K562 (cell line): Measurements from ENCODE around the gene HNRNPLL. TPM values are rescaled to one million over a fixed set of nuclear protein-coding genes. Genes with fewer than 3 reads are reported as not detected.

ENCODE experiments used
- L3MBTL2 ChIP-seq: fragments of 450-650 bp; IDR thresholded peaks from 2 replicates; pipeline ENCODE4 v1.6.1; 2016; ENCODE audit warnings: mild to moderate bottlenecking, moderate library complexity
- MYC ChIP-seq, 2 experiments: fragments of 250-450 bp in 1 of 2; sonication (Bioruptor Pico) in 1 of 2; IDR thresholded peaks; 2 replicates each; pipeline versions ENCODE4 v1.5.1 to v1.6.1; 2012 to 2021; ENCODE audit warnings: low read depth in 2 of 2, borderline replicate concordance in 1 of 2, improper control_type of control experiment in 1 of 2, low read length in 1 of 2, mild to moderate bottlenecking in 1 of 2, moderate library complexity in 1 of 2
- NFATC3 ChIP-seq: fragments of 450-650 bp; IDR thresholded peaks from 2 replicates; pipeline ENCODE4 v1.6.1; 2017; ENCODE audit warnings: mild to moderate bottlenecking
- NFE2L1 ChIP-seq: fragments of 450-650 bp; IDR thresholded peaks from 2 replicates; pipeline ENCODE4 v1.6.1; 2016; ENCODE audit warnings: missing genetic modification characterization, low read depth, mild to moderate bottlenecking, missing compliant biosample characterization, moderate library complexity, borderline replicate concordance
- NFRKB ChIP-seq: fragments of 450-650 bp; IDR thresholded peaks from 2 replicates; pipeline ENCODE4 v1.6.1; 2016; ENCODE audit warnings: low read depth
- NR4A1 ChIP-seq, 2 experiments: fragments of 250-450 bp in 1 of 2; fragments of 450-650 bp in 1 of 2; sonication (Bioruptor Pico) in 1 of 2; IDR thresholded peaks; 2 replicates each; pipeline versions ENCODE4 v1.4.0 to v1.6.1; 2016 to 2020; ENCODE audit warnings: mild to moderate bottlenecking in 2 of 2, missing compliant biosample characterization in 1 of 2, missing genetic modification characterization in 1 of 2, moderate library complexity in 1 of 2
- POLR2AphosphoS5 ChIP-seq: IDR thresholded peaks from 2 replicates; pipeline ENCODE4 v1.6.1; 2011; ENCODE audit warnings: mild to moderate bottlenecking, low read depth, low read length, moderate library complexity; ENCODE audit not compliant: control insufficient read depth, insufficient read depth
- RAD21 ChIP-seq, 2 experiments: fragments of 250-450 bp in 1 of 2; fragments of 450-650 bp in 1 of 2; sonication (Bioruptor Pico) in 1 of 2; formaldehyde crosslinking in 1 of 2; IDR thresholded peaks in 1 of 2; conservative IDR thresholded peaks in 1 of 2; 2 replicates each; pipeline versions ENCODE4 v1.4.0 to v1.8.0; 2020 to 2022; ENCODE audit warnings: mild to moderate bottlenecking in 2 of 2, moderate library complexity in 1 of 2
- SREBF1 ChIP-seq: fragments of 150-350 bp; IDR thresholded peaks from 2 replicates; pipeline ENCODE4 v1.6.1; 2014; ENCODE audit warnings: antibody characterized with exemption, low read depth, low read length, borderline replicate concordance
- ZNF584 ChIP-seq: fragments of 200-800 bp; sonication (Bioruptor generic); IDR thresholded peaks from 2 replicates; pipeline ENCODE4 v1.6.1; 2016; ENCODE audit warnings: low read depth, mild to moderate bottlenecking, missing genetic modification characterization, missing compliant biosample characterization
- ZNF696 ChIP-seq: fragments of 250-450 bp; sonication (Bioruptor Pico); conservative IDR thresholded peaks from 2 replicates; pipeline ENCODE4 v1.4.0; 2020; ENCODE audit warnings: mild to moderate bottlenecking, moderate library complexity
- polyA plus RNA-seq, 8 experiments: library from polyadenylated mRNA; depleted of rRNA in 4 of 8; stranded (reverse) in 5 of 8; unstranded in 3 of 8; fragments of >200 nt; fragmentation: Nextera tagmentation in 2 of 8; fragmentation: Illumina TruSeq in 1 of 8; extraction: Ambion mirVana in 2 of 8; extraction: Trizol in 1 of 8; gene quantifications; 2 replicates each; pipeline versions ENCODE4 v1.2.1 to v1.2.3, GENCODE V29; 2011 to 2014; ENCODE audit warnings: inconsistent platforms in 1 of 8, missing spikeins in 1 of 8
- total RNA-seq, 7 experiments: library from RNA; depleted of rRNA in 6 of 7; stranded (reverse); fragments of >200 nt in 6 of 7; fragmentation: Illumina TruSeq in 2 of 7; extraction: Trizol in 2 of 7; gene quantifications; 2 replicates each; pipeline versions ENCODE4 v1.2.1 to v1.2.3, GENCODE V29; 2011 to 2021; ENCODE audit warnings: low replicate concordance in 1 of 7
- TF ChIP-seq, protein P1 (sequence below), 2 experiments: fragments of 450-650 bp in 1 of 2; sonication (generic) in 1 of 2; formaldehyde crosslinking in 1 of 2; IDR thresholded peaks; 2 replicates each; pipeline versions ENCODE4 v1.7.1 to v1.9.0; 2016 to 2022; ENCODE audit warnings: inconsistent platforms in 1 of 2, mild to moderate bottlenecking in 1 of 2, missing genetic modification reagents in 1 of 2
- TF ChIP-seq, protein P2 (sequence below): sonication (generic); formaldehyde crosslinking; IDR thresholded peaks from 2 replicates; pipeline ENCODE4 v1.8.0; 2022; ENCODE audit warnings: mild to moderate bottlenecking, missing genetic modification reagents

HNRNPLL gene
- total and polyA plus RNA-seq, 9 of the 15 experiments (the other 6 are each of a cell fraction or from before 2014, with no cell fraction given) = 19.8 to 135 (median 57.8) TPM

DNA sequence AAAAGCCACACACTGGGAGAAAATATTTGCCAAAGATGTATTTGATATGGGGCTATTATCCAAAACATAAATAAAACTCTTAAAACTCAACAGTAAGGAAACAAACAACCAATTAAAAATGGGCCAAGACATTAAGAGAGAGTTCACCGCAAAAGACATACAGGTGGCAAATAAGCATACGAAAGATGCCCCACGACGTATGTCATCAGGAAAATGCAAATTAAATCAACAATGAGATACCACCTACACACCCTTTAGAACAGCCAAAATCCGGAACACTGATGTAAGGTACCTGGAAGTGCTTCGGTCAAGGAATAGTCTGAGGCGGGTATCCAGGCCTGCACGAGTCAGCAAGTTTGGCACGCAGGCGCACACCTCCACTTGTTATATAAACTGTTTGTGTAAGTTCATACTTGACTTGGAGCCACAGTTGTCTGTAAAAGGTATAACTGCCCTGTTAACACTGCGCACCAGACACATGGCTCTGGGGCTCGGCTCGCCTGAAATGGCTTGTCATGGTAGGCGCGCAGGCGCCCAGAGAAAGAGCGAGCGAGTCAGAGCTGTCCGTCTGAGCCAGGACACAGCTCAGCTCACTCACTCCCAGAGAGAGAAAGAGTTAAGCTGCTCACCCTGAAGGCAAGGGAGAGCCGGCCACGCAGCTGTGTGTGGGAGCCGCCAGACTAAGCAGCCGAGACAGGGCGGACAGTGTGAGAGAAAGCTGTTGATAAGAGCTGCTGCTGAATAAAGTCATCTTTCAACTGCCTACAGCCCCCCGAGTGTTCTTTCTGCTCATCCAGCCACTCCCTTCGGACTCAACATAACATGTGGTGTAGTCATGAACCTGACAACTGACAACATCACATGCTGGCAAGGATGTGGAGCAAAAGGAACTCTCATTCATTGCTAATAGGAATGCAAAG lies 87.3 kb downstream of the HNRNPLL start (continued):
- TF ChIP-seq MYC (IDR thresholded peaks at IDR 0.05; ENCODE audit: low read depth, low read length) = peak; percentile 65; the same call in 1 of the 2 replicates
- no peak for TF ChIP-seq MYC (CRISPR knock-in tag; IDR thresholded peaks at IDR 0.05; ENCODE audit: borderline replicate concordance, low read depth)
- no peak for TF ChIP-seq NR4A1 (CRISPR knock-in tag; IDR thresholded peaks at IDR 0.05)
- peak; percentile 69; the same call in 1 of the 2 replicates for TF ChIP-seq NR4A1 (tag; IDR thresholded peaks at IDR 0.05)
- TF ChIP-seq L3MBTL2 = peak; percentile 82
- peak; percentile 84; the same call in 1 of the 2 replicates for TF ChIP-seq NFRKB
- no peak for TF ChIP-seq SREBF1
- no peak for TF ChIP-seq ZNF696
- TF ChIP-seq ZNF584 (CRISPR knock-in tag) = peak; percentile 39; the same call in 1 of the 2 replicates
- peak; percentile 65; the same call in 1 of the 2 replicates for TF ChIP-seq NFATC3
- peak in 1 of 2 experiments; percentile 17; a peak in 2 of 4 replicates for TF ChIP-seq RAD21 (CRISPR knock-in tag; conservative IDR thresholded peaks at IDR 0.05 in 1 of 2, IDR thresholded peaks at IDR 0.05 in 1 of 2)
- TF ChIP-seq POLR2AphosphoS5 = peak; percentile 83
- TF ChIP-seq NFE2L1 (tag) = peak; percentile 96
- TF ChIP-seq, protein P1, sequence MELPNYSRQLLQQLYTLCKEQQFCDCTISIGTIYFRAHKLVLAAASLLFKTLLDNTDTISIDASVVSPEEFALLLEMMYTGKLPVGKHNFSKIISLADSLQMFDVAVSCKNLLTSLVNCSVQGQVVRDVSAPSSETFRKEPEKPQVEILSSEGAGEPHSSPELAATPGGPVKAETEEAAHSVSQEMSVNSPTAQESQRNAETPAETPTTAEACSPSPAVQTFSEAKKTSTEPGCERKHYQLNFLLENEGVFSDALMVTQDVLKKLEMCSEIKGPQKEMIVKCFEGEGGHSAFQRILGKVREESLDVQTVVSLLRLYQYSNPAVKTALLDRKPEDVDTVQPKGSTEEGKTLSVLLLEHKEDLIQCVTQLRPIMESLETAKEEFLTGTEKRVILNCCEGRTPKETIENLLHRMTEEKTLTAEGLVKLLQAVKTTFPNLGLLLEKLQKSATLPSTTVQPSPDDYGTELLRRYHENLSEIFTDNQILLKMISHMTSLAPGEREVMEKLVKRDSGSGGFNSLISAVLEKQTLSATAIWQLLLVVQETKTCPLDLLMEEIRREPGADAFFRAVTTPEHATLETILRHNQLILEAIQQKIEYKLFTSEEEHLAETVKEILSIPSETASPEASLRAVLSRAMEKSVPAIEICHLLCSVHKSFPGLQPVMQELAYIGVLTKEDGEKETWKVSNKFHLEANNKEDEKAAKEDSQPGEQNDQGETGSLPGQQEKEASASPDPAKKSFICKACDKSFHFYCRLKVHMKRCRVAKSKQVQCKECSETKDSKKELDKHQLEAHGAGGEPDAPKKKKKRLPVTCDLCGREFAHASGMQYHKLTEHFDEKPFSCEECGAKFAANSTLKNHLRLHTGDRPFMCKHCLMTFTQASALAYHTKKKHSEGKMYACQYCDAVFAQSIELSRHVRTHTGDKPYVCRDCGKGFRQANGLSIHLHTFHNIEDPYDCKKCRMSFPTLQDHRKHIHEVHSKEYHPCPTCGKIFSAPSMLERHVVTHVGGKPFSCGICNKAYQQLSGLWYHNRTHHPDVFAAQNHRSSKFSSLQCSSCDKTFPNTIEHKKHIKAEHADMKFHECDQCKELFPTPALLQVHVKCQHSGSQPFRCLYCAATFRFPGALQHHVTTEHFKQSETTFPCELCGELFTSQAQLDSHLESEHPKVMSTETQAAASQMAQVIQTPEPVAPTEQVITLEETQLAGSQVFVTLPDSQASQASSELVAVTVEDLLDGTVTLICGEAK (IDR thresholded peaks at IDR 0.05) = peak; percentile 73; the same call in 1 of the 2 replicates
- TF ChIP-seq, protein P1 (CRISPR knock-in tag; IDR thresholded peaks at IDR 0.05) = no peak
- TF ChIP-seq, protein P2, sequence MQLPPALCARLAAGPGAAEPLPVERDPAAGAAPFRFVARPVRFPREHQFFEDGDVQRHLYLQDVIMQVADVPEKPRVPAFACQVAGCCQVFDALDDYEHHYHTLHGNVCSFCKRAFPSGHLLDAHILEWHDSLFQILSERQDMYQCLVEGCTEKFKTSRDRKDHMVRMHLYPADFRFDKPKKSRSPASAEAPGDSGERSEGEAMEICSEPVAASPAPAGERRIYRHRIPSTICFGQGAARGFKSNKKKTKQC (CRISPR knock-in tag) = 0 out of 2 replicates have a peak, but pooled peaks have one; percentile 46
